AG04450 (cell line): ENCODE measurements around the gene SPP2. TPM values are rescaled to one million over a fixed set of nuclear protein-coding genes. Genes with fewer than 3 reads are reported as not detected.

Source experiments
- CTCF ChIA-PET: fragments of 300-600, 350-600 bp; formaldehyde crosslinking; extraction: SDS; loops from one replicate; lab custom pipeline; 2022; ENCODE audit warnings: antibody characterized with exemption, inconsistent platforms; lab: Charles Lee
- POLR2A ChIA-PET: fragments of 350-600 bp; formaldehyde crosslinking; extraction: SDS; loops from one replicate; lab custom pipeline; 2021; ENCODE audit warnings: antibody characterized with exemption, inconsistent platforms; lab: Yijun Ruan, JAX
- DNase-seq: peaks from one replicate; pipeline ENCODE4 v3.0.0-alpha.2; 2011; ENCODE audit warnings: low read depth, low spot score
- H3K27ac ChIP-seq: one replicate; pipeline ENCODE4 v1.5.1; 2012; ENCODE audit warnings: low read depth, low read length, control low read depth
- H3K27me3 ChIP-seq: one replicate; pipeline ENCODE4 v1.6.0; 2012; ENCODE audit warnings: low read length; ENCODE audit not compliant: control insufficient read depth, insufficient read depth
- H3K4me3 ChIP-seq: 2 replicates; pipeline ENCODE4 v1.5.1; 2011; ENCODE audit warnings: mild to moderate bottlenecking, low read depth, low read length, control low read depth
- H3K9me3 ChIP-seq: 2 replicates; pipeline ENCODE4 v1.5.1; 2012; ENCODE audit warnings: low read length; ENCODE audit not compliant: control insufficient read depth, insufficient read depth
- polyA plus RNA-seq: library from polyadenylated mRNA; depleted of rRNA; stranded (reverse); fragments of >200 nt; gene quantifications from 2 replicates; pipeline ENCODE4 v1.2.3, GENCODE V29; 2011
- TF ChIP-seq, protein P1 (sequence below): IDR thresholded peaks from 2 replicates; pipeline ENCODE4 v1.5.1; 2011; ENCODE audit warnings: low read depth, low read length, control low read depth, inconsistent platforms

Gene SPP2
- polyA plus RNA-seq, 1 experiment: not detected

- Histone ChIP-seq H3K9me3 (no peaks in the 10 kb centered on the region), H3K27ac (no peak overlapping the region), H3K27me3 (no peaks in the 10 kb centered on the region), H3K4me3 (no peak overlapping the region)
- TF ChIP-seq, protein P1, sequence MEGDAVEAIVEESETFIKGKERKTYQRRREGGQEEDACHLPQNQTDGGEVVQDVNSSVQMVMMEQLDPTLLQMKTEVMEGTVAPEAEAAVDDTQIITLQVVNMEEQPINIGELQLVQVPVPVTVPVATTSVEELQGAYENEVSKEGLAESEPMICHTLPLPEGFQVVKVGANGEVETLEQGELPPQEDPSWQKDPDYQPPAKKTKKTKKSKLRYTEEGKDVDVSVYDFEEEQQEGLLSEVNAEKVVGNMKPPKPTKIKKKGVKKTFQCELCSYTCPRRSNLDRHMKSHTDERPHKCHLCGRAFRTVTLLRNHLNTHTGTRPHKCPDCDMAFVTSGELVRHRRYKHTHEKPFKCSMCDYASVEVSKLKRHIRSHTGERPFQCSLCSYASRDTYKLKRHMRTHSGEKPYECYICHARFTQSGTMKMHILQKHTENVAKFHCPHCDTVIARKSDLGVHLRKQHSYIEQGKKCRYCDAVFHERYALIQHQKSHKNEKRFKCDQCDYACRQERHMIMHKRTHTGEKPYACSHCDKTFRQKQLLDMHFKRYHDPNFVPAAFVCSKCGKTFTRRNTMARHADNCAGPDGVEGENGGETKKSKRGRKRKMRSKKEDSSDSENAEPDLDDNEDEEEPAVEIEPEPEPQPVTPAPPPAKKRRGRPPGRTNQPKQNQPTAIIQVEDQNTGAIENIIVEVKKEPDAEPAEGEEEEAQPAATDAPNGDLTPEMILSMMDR: no peak
- DNase-seq: no peak
- ChIA-PET CTCF (no interaction called here), POLR2A (no interaction called here)
Measured at GRCh38 chr2:234005126-234005525, 45.4 kb upstream of the SPP2 start.

GRCh38 chr2:234006501-234006900 is 44.0 kb upstream of the SPP2 start:
- no peaks in the 10 kb centered on the region for H3K27me3 ChIP-seq
- ChIA-PET POLR2A (no interaction called here), CTCF (no interaction called here)
- H3K27ac ChIP-seq: no peak overlapping the region
- H3K9me3 ChIP-seq: no peaks in the 10 kb centered on the region
- DNase-seq: no peak
- H3K4me3 ChIP-seq: no peak overlapping the region
- TF ChIP-seq, protein P1: no peak

- H3K27ac ChIP-seq: no peak overlapping the region
- no peak for DNase-seq
- no peak overlapping the region for H3K4me3 ChIP-seq
- POLR2A ChIA-PET: no interaction called here
- TF ChIP-seq, protein P1: no peak
- CTCF ChIA-PET: interaction anchor here (0.6 kb wide), 1 partner anchor 11 kb away, joined by 3 read pairs; no protein-coding TSS in a partner anchor
- H3K27me3 ChIP-seq: peaks cover 2% of the 10 kb centered on the region
- no peaks in the 10 kb centered on the region for H3K9me3 ChIP-seq
Measured at GRCh38 chr2:234014427-234014826, 36.1 kb upstream of the SPP2 start.

DNA sequence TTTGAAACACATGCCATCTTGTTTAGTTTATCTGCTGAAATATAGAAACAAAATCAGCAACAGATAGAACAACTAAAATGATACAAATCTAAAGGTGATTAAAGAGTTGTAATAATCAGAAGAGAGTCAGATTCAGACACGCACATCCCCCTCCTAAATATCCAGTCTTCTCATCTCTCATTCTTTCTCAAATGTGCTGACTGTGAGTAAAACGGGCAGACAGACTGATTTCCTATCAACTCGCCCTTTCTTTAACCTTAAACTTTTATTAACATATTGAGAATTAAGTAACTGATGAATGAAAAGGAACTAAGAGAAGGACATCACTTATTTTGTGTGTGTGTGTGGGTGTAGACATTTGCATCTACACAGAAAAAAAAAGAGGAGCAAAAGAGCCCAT is 34.6 kb upstream of the SPP2 start:
- ChIA-PET POLR2A (no interaction called here), CTCF (no interaction called here)
- H3K27me3 ChIP-seq: peaks cover 2% of the 10 kb centered on the region
- DNase-seq: no peak
- no peak overlapping the region for H3K27ac ChIP-seq
- no peaks in the 10 kb centered on the region for H3K9me3 ChIP-seq
- TF ChIP-seq, protein P1: no peak
- H3K4me3 ChIP-seq: no peak overlapping the region

DNA sequence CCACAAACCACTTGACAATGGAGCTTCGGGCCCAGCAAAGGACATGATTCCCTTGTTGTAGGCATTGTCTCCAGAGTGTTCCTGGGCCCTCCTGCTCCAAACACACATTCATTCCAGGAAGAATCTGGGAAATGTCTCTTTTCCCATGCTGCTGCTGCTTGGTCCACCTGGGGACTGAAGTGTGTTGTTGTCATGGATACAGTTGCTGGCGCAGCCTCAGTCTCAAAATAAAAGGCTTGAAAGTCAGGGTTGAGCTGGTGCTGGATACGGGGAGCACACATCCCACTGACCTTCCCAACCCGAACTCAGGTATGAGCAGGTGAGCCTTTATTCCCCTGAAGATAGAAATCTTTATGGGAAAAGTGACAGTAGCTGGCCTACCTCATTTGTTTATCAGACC is 30.6 kb upstream of the SPP2 start:
- Histone ChIP-seq H3K27me3 (peaks cover 2% of the 10 kb centered on the region), H3K9me3 (peaks cover 9% of the 10 kb centered on the region), H3K27ac (no peak overlapping the region), H3K4me3 (no peak overlapping the region)
- CTCF ChIA-PET: no interaction called here
- POLR2A ChIA-PET: no interaction called here
- no peak for DNase-seq
- TF ChIP-seq, protein P1: no peak
